Mesendoderm (in vitro differentiated cells): ENCODE results near the gene GRIK2.

Experiments used
- DNase-seq: peaks from one replicate; pipeline ENCODE4 v3.0.0; 2013
- H2AK5ac ChIP-seq: 2 replicates; pipeline ENCODE4 v1.6.1; 2013; ENCODE audit warnings: low read length, inconsistent platforms
- H2BK120ac ChIP-seq: 2 replicates; pipeline ENCODE4 v1.6.1; 2013; ENCODE audit warnings: low read depth, mild to moderate bottlenecking, low read length, moderate library complexity, mixed read lengths
- H2BK15ac ChIP-seq: replicated peaks from 2 replicates; pipeline ENCODE4 v1.6.1; 2013; ENCODE audit warnings: low read depth, mild to moderate bottlenecking, moderate library complexity
- H2BK5ac ChIP-seq: 2 replicates; pipeline ENCODE4 v1.6.1; 2013; ENCODE audit warnings: low read length, inconsistent platforms
- H3K18ac ChIP-seq: 2 replicates; pipeline ENCODE4 v1.6.1; 2013; ENCODE audit warnings: mild to moderate bottlenecking, low read length, mixed read lengths
- H3K23ac ChIP-seq: one replicate; pipeline ENCODE4 v1.6.1; 2013; ENCODE audit warnings: low read length
- H3K27ac ChIP-seq: 2 replicates; pipeline ENCODE4 v1.5.1; 2013; ENCODE audit warnings: low read depth, mild to moderate bottlenecking, inconsistent platforms, low read length, moderate library complexity
- H3K27me3 ChIP-seq: 2 replicates; pipeline ENCODE4 v1.6.1; 2013; ENCODE audit warnings: low read length, control low read depth, mild to moderate bottlenecking, inconsistent platforms; ENCODE audit not compliant: insufficient read depth, poor library complexity
- H3K36me3 ChIP-seq: 2 replicates; pipeline ENCODE4 v1.6.1; 2013; ENCODE audit warnings: low read length, inconsistent platforms; ENCODE audit not compliant: control insufficient read depth, insufficient read depth
- H3K4ac ChIP-seq: one replicate; pipeline ENCODE4 v1.6.1; 2013; ENCODE audit warnings: low read depth, mild to moderate bottlenecking, low read length, moderate library complexity
- H3K4me1 ChIP-seq: 2 replicates; pipeline ENCODE4 v1.6.1; 2013; ENCODE audit warnings: low read depth, low read length, inconsistent platforms; ENCODE audit not compliant: control insufficient read depth
- H3K4me2 ChIP-seq: 2 replicates; pipeline ENCODE4 v1.6.1; 2013; ENCODE audit warnings: low read length
- H3K4me3 ChIP-seq: 2 replicates; pipeline ENCODE4 v1.5.1; 2013; ENCODE audit warnings: mild to moderate bottlenecking, low read length
- H3K56ac ChIP-seq: one replicate; pipeline ENCODE4 v1.6.1; 2013; ENCODE audit warnings: low read length
- H3K79me1 ChIP-seq: 2 replicates; pipeline ENCODE4 v1.6.1; 2013; ENCODE audit warnings: low read length, inconsistent platforms
- H3K79me2 ChIP-seq: 2 replicates; pipeline ENCODE4 v1.6.1; 2013; ENCODE audit warnings: mild to moderate bottlenecking, low read length; ENCODE audit not compliant: control insufficient read depth, insufficient read depth
- H3K9ac ChIP-seq: 2 replicates; pipeline ENCODE4 v1.6.1; 2013; ENCODE audit warnings: low read length, inconsistent platforms
- H4K5ac ChIP-seq: one replicate; pipeline ENCODE4 v1.6.1; 2013; ENCODE audit warnings: low read length
- H4K8ac ChIP-seq: one replicate; pipeline ENCODE4 v1.6.1; 2013; ENCODE audit warnings: low read depth, mild to moderate bottlenecking, control low read depth, low read length, moderate library complexity
- WGBS: extraction: QIAGEN DNeasy Blood & Tissue Kit; methylation state at CpG from one replicate; pipeline ENCODE4 v1.1.7; 2013; ENCODE audit warnings: low lambda C conversion rate, missing lambda C conversion rate; ENCODE audit not compliant: insufficient coverage; ENCODE audit errors: extremely low coverage; 5-methylcytosine and 5-hydroxymethylcytosine counted together

The GRIK2 gene

DNA sequence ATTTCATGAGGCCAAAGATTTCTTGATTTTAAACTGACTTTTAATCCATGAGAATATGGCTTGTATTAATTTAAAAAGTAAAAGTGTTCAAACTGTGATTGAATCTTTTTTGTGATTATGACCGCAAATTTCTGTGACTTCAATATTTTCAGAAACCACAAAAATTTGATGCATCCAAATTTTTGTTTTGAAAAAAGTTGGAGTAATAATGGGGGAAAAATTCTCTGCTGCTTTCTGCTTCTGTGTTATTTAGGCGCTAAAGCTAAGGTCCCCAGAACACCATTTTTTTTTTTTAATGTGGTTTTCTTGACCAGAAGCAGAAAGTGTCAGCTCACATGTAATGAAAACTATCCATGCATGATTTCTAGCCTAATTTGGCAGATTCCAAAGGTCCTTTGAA lies 65.3 kb downstream of the GRIK2 start:
- H3K27ac ChIP-seq, result no peak overlapping the region
- no peaks in the 10 kb centered on the region for H3K36me3 ChIP-seq
- WGBS, result no CpG with 5 or more reads among the region's 2 CpGs
- H3K18ac ChIP-seq, result no peak overlapping the region
- H2BK5ac ChIP-seq, result no peak overlapping the region
- no peak overlapping the region for H3K9ac ChIP-seq
- no peaks in the 10 kb centered on the region for H3K79me2 ChIP-seq
- H3K23ac ChIP-seq, result no peak overlapping the region
- H3K79me1 ChIP-seq, result no peaks in the 10 kb centered on the region
- DNase-seq, result no peak
- H3K4me2 ChIP-seq, result no peak overlapping the region
- no peak overlapping the region for H3K56ac ChIP-seq
- no peak overlapping the region for H2AK5ac ChIP-seq
- H4K8ac ChIP-seq, result no peak overlapping the region
- no peak overlapping the region for H3K4ac ChIP-seq
- H3K27me3 ChIP-seq, result no peaks in the 10 kb centered on the region
- H2BK120ac ChIP-seq, result no peak overlapping the region
- peaks cover 6% of the 10 kb centered on the region for H3K4me1 ChIP-seq
- H3K4me3 ChIP-seq, result no peak overlapping the region
- H4K5ac ChIP-seq, result no peak overlapping the region
- H2BK15ac ChIP-seq, result no peak overlapping the region

GRCh38 chr6:101462576-101462975 lies 69.1 kb downstream of the GRIK2 start:
- no peaks in the 10 kb centered on the region for H3K79me2 ChIP-seq

DNA sequence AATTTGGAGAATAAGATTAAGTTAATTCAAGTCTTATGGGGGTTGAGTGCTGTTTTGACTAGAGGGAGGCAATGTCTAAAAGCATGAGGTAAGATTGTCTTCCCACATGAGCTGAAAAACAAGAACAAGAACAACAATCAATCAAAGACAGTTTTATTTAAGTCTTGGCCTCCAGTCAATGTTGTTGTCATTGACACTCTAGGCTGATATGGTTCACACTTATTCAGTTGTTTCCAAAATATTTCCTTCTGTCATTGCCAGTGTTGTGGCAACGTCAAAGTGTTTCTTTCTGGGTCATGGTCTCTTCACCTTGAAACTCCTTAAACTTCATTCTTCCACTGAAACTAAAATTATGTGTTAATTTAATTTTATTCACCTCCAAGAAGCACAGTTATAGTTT lies 72.4 kb downstream of the GRIK2 start:
- Histone ChIP-seq H2BK5ac (no peak overlapping the region), H4K5ac (no peak overlapping the region), H3K9ac (no peak overlapping the region), H3K27ac (no peak overlapping the region), H3K56ac (no peak overlapping the region), H2AK5ac (no peak overlapping the region), H4K8ac (no peak overlapping the region), H2BK15ac (no peak overlapping the region), H3K4me3 (no peak overlapping the region), H3K27me3 (no peaks in the 10 kb centered on the region), H2BK120ac (no peak overlapping the region), H3K23ac (no peak overlapping the region), H3K4ac (no peak overlapping the region), H3K36me3 (no peaks in the 10 kb centered on the region), H3K4me1 (peaks cover 6% of the 10 kb centered on the region), H3K4me2 (no peak overlapping the region), H3K79me2 (no peaks in the 10 kb centered on the region), H3K79me1 (no peaks in the 10 kb centered on the region), H3K18ac (no peak overlapping the region)
- DNase-seq, result no peak
- no CpG with 5 or more reads among the region's 1 CpG for WGBS

More at GRCh38 chr6:101462576-101462975, 69.1 kb downstream of the GRIK2 start:
- DNase-seq, result no peak
- WGBS, result no CpG with 5 or more reads among the region's 2 CpGs
- Histone ChIP-seq H3K36me3 (no peaks in the 10 kb centered on the region), H3K27me3 (no peaks in the 10 kb centered on the region), H3K79me1 (no peaks in the 10 kb centered on the region), H3K27ac (no peak overlapping the region), H2AK5ac (no peak overlapping the region), H2BK5ac (no peak overlapping the region), H3K9ac (no peak overlapping the region), H4K5ac (no peak overlapping the region), H3K4me3 (no peak overlapping the region), H3K4me1 (peaks cover 6% of the 10 kb centered on the region), H3K56ac (no peak overlapping the region), H2BK120ac (no peak overlapping the region), H3K23ac (no peak overlapping the region), H4K8ac (no peak overlapping the region), H3K18ac (no peak overlapping the region), H3K4me2 (no peak overlapping the region), H3K4ac (no peak overlapping the region), H2BK15ac (no peak overlapping the region)

- Histone ChIP-seq H4K5ac (no peak overlapping the region), H4K8ac (no peak overlapping the region), H3K9ac (no peak overlapping the region), H3K27me3 (no peaks in the 10 kb centered on the region), H3K18ac (no peak overlapping the region), H3K79me1 (no peaks in the 10 kb centered on the region), H2BK5ac (no peak overlapping the region), H3K36me3 (no peaks in the 10 kb centered on the region), H3K23ac (no peak overlapping the region), H3K79me2 (no peaks in the 10 kb centered on the region), H3K4me2 (no peak overlapping the region), H3K56ac (no peak overlapping the region), H2AK5ac (no peak overlapping the region), H3K27ac (no peak overlapping the region), H2BK15ac (no peak overlapping the region), H2BK120ac (no peak overlapping the region), H3K4ac (no peak overlapping the region), H3K4me1 (no peaks in the 10 kb centered on the region), H3K4me3 (no peak overlapping the region)
- WGBS, result no CpG with 5 or more reads among the region's 2 CpGs
- no peak for DNase-seq
Measured at GRCh38 chr6:101477436-101477835, 83.9 kb downstream of the GRIK2 start.

DNA sequence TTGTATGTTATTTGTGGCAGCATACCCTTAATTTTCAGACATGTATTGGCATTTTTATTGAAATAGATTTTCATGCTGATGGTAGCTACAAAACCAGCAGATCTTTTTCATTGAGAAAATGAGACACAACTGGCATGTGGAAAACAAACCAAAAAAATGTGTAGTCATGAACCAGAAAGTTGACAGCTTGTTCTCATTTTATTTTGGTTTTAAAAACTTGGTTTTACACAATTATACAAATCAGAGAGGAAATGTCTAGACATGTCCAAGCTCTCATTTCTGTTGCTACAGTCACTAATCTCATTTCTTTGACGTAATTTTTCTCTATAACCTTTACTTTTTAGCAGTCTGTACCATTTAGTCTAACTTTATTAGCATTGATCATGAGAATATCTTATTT lies 85.4 kb downstream of the GRIK2 start:
- DNase-seq, result no peak
- no peaks in the 10 kb centered on the region for H3K79me1 ChIP-seq
- H3K79me2 ChIP-seq, result no peaks in the 10 kb centered on the region
- no peak overlapping the region for H3K27ac ChIP-seq
- no peak overlapping the region for H2BK120ac ChIP-seq
- H3K4me3 ChIP-seq, result no peak overlapping the region
- WGBS, result no CpG with 5 or more reads among the region's 1 CpG
- H3K27me3 ChIP-seq, result no peaks in the 10 kb centered on the region
- H3K56ac ChIP-seq, result no peak overlapping the region
- H3K4me2 ChIP-seq, result no peak overlapping the region
- no peak overlapping the region for H3K9ac ChIP-seq
- H3K23ac ChIP-seq, result no peak overlapping the region
- H2BK15ac ChIP-seq, result no peak overlapping the region
- H2AK5ac ChIP-seq, result no peak overlapping the region
- H2BK5ac ChIP-seq, result no peak overlapping the region
- H4K5ac ChIP-seq, result no peak overlapping the region
- no peaks in the 10 kb centered on the region for H3K4me1 ChIP-seq
- H4K8ac ChIP-seq, result no peak overlapping the region
- H3K18ac ChIP-seq, result no peak overlapping the region
- no peaks in the 10 kb centered on the region for H3K36me3 ChIP-seq
- H3K4ac ChIP-seq, result no peak overlapping the region

DNA sequence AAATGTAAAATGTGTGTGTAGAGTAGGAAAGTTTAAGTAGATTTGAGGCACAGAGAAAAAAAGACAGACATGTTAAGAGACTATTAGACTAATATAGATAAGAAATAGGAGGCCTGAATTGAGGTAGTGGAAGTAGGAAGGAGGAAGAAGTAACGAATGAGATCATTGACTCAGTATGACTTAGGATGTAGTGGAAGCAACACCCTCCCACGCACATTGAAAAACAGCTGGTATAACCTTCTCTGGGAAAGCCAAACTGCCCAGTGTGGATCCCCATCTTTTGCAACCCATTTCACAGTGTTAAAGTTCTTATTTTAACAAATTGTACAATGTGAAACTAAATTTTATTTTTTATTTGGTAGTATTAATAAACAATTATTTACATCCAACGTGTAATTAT lies 89.1 kb downstream of the GRIK2 start:
- H3K23ac ChIP-seq, result no peak overlapping the region
- H4K8ac ChIP-seq, result no peak overlapping the region
- no peaks in the 10 kb centered on the region for H3K79me1 ChIP-seq
- H3K18ac ChIP-seq, result no peak overlapping the region
- H2AK5ac ChIP-seq, result no peak overlapping the region
- no peaks in the 10 kb centered on the region for H3K4me1 ChIP-seq
- H3K36me3 ChIP-seq, result no peaks in the 10 kb centered on the region
- DNase-seq, result no peak
- H3K79me2 ChIP-seq, result no peaks in the 10 kb centered on the region
- no peak overlapping the region for H3K4ac ChIP-seq
- H4K5ac ChIP-seq, result no peak overlapping the region
- H2BK5ac ChIP-seq, result no peak overlapping the region
- no peak overlapping the region for H3K9ac ChIP-seq
- H3K4me2 ChIP-seq, result no peak overlapping the region
- no peak overlapping the region for H3K56ac ChIP-seq
- no CpG with 5 or more reads among the region's 3 CpGs for WGBS
- H2BK15ac ChIP-seq, result no peak overlapping the region
- H3K27ac ChIP-seq, result no peak overlapping the region
- H3K4me3 ChIP-seq, result no peak overlapping the region
- H2BK120ac ChIP-seq, result no peak overlapping the region
- H3K27me3 ChIP-seq, result no peaks in the 10 kb centered on the region
